GM12865 (cell line): Measurements from ENCODE around the gene TNF.

Experiments used
- DNase-seq: peaks from one replicate; pipeline ENCODE4 v3.0.0; 2010; ENCODE audit warnings: low read depth
- H3K4me3 ChIP-seq: 2 replicates; pipeline ENCODE4 v1.5.1; 2011; ENCODE audit warnings: mild to moderate bottlenecking, low read depth, low read length, control low read depth
- CTCF ChIP-seq: IDR thresholded peaks from 2 replicates; pipeline ENCODE4 v1.5.1; 2011; ENCODE audit warnings: low read length, control low read depth, low read depth, inconsistent platforms; ENCODE audit not compliant: insufficient read depth; ENCODE audit errors: missing control alignments

TNF gene

GRCh38 chr6:31531162-31531561 lies 44.2 kb upstream of the TNF start:
- no peak for TF ChIP-seq CTCF
- H3K4me3 ChIP-seq, result no peak overlapping the region
- no peak for DNase-seq

- H3K4me3 ChIP-seq, result no peak overlapping the region
- no peak for DNase-seq
- no peak for TF ChIP-seq CTCF
Measured at GRCh38 chr6:31531771-31532643, 43.4 kb upstream of the TNF start.

- no peak for TF ChIP-seq CTCF
- no peak for DNase-seq
- H3K4me3 ChIP-seq, result no peak overlapping the region
Measured at GRCh38 chr6:31532644-31533454, 42.5 kb upstream of the TNF start.

- no peak for TF ChIP-seq CTCF
- no peak for DNase-seq
- H3K4me3 ChIP-seq, result no peak overlapping the region
Measured at GRCh38 chr6:31533455-31533841, 41.9 kb upstream of the TNF start.

GRCh38 chr6:31534011-31534410 lies 41.4 kb upstream of the TNF start:
- H3K4me3 ChIP-seq, result no peak overlapping the region

GRCh38 chr6:31534521-31535040 lies 40.8 kb upstream of the TNF start:
- TF ChIP-seq CTCF, result no peak
- DNase-seq, result no peak
- H3K4me3 ChIP-seq, result no peak overlapping the region

More at GRCh38 chr6:31534011-31534410, 41.4 kb upstream of the TNF start:
- TF ChIP-seq CTCF, result no peak
- no peak for DNase-seq
